Measurements from ENCODE around the gene MDM4.

GRCh38 chr1:204564835-204565234 is 48.6 kb downstream of the MDM4 start:
- TF ChIP-seq CTCF (conservative IDR thresholded peaks at IDR 0.05; ENCODE audit: low read length): no peak
- TF ChIP-seq EZH2phosphoT487 (IDR thresholded peaks at IDR 0.05; ENCODE audit: borderline replicate concordance, low read depth, low read length): no peak

Data from OCI-LY7 (cell line).